CD4-positive, CD25-positive, alpha-beta regulatory T cell (primary cell): ENCODE data around the gene PI4K2B. TPM values are rescaled to one million over a fixed set of nuclear protein-coding genes. Genes with fewer than 3 reads are reported as not detected.
"Not testable (repeated sequence)": the region's sequence is repeated elsewhere in the genome, so short reads cannot be mapped to it uniquely, and the experiment has no call there.

Experiments used
- ATAC-seq, 2 donors: fragments of 150-1000 bp; cut with Tn5 transposase; one replicate each; pipeline ENCODE4 v1.10.0; 2021; ENCODE audit warnings: low read depth in 2 of 2, moderate number of reproducible peaks in 2 of 2, moderate library complexity in 1 of 2
- DNase-seq, 3 donors: peaks; one replicate each; pipeline versions ENCODE4 v3.0.0 to v3.0.0-alpha.2; 2012 to 2022; ENCODE audit warnings: mixed read lengths in 1 of 3
- H3K27ac ChIP-seq: one replicate; pipeline ENCODE4 v1.7.0; 2013; ENCODE audit warnings: mild to moderate bottlenecking, low read length; ENCODE audit not compliant: insufficient read depth, poor library complexity, severe bottlenecking
- H3K27me3 ChIP-seq: one replicate; pipeline ENCODE4 v1.7.0; 2013; ENCODE audit warnings: low read length; ENCODE audit not compliant: control insufficient read depth, insufficient read depth
- H3K36me3 ChIP-seq: one replicate; pipeline ENCODE4 v1.7.0; 2013; ENCODE audit warnings: mild to moderate bottlenecking, low read length, moderate library complexity; ENCODE audit not compliant: control insufficient read depth, insufficient read depth
- H3K4me1 ChIP-seq: 2 replicates; pipeline ENCODE4 v1.7.0; 2013; ENCODE audit warnings: mild to moderate bottlenecking, low read length; ENCODE audit not compliant: insufficient read depth, control insufficient read depth, poor library complexity, severe bottlenecking
- H3K4me3 ChIP-seq: one replicate; pipeline ENCODE4 v1.7.0; 2013; ENCODE audit warnings: low read depth, mild to moderate bottlenecking, low read length, moderate library complexity
- H3K9me3 ChIP-seq, 2 experiments: 1 replicate in 1 of 2; 2 replicates in 1 of 2; pipeline ENCODE4 v1.7.0; 2013; ENCODE audit warnings: low read length in 2 of 2, mild to moderate bottlenecking in 1 of 2, moderate library complexity in 1 of 2; ENCODE audit not compliant: control insufficient read depth in 2 of 2
- H3K27ac Mint-ChIP-seq, 3 donors: one replicate each; pipeline ENCODE4 v1.8.0; 2020 to 2022; ENCODE audit warnings: mild to moderate bottlenecking in 3 of 3, mixed read lengths in 3 of 3, moderate library complexity in 2 of 3
- H3K27me3 Mint-ChIP-seq: one replicate; pipeline ENCODE4 v1.8.0; 2022; ENCODE audit warnings: mild to moderate bottlenecking, mixed read lengths
- H3K36me3 Mint-ChIP-seq: one replicate; pipeline ENCODE4 v1.8.0; 2020; ENCODE audit warnings: mixed read lengths
- H3K4me1 Mint-ChIP-seq, 4 donors: one replicate each; pipeline ENCODE4 v1.8.0; 2020 to 2022; ENCODE audit warnings: mixed read lengths in 4 of 4, mild to moderate bottlenecking in 1 of 4
- H3K4me3 Mint-ChIP-seq, 4 donors: one replicate each; pipeline ENCODE4 v1.8.0; 2020 to 2022; ENCODE audit warnings: mild to moderate bottlenecking in 4 of 4, mixed read lengths in 4 of 4, moderate library complexity in 3 of 4
- H3K9me3 Mint-ChIP-seq, 7 donors: one replicate each; pipeline ENCODE4 v1.8.0; 2020 to 2022; ENCODE audit warnings: mixed read lengths in 7 of 7, mild to moderate bottlenecking in 3 of 7, moderate library complexity in 2 of 7
- polyA plus RNA-seq, 4 donors: library from polyadenylated mRNA; unstranded; fragments of 300-500 nt; fragmentation: Illumina TruSeq; gene quantifications; one replicate each; pipeline ENCODE4 v1.2.3, GENCODE V29; 2021
- total RNA-seq: library from RNA; stranded (reverse); gene quantifications from one replicate; pipeline ENCODE4 v1.2.3, GENCODE V29; 2022

PI4K2B gene
- total and polyA plus RNA-seq, 5 donors from 2014 or later: 12.1 to 19.0 (median 13.5) TPM

DNA sequence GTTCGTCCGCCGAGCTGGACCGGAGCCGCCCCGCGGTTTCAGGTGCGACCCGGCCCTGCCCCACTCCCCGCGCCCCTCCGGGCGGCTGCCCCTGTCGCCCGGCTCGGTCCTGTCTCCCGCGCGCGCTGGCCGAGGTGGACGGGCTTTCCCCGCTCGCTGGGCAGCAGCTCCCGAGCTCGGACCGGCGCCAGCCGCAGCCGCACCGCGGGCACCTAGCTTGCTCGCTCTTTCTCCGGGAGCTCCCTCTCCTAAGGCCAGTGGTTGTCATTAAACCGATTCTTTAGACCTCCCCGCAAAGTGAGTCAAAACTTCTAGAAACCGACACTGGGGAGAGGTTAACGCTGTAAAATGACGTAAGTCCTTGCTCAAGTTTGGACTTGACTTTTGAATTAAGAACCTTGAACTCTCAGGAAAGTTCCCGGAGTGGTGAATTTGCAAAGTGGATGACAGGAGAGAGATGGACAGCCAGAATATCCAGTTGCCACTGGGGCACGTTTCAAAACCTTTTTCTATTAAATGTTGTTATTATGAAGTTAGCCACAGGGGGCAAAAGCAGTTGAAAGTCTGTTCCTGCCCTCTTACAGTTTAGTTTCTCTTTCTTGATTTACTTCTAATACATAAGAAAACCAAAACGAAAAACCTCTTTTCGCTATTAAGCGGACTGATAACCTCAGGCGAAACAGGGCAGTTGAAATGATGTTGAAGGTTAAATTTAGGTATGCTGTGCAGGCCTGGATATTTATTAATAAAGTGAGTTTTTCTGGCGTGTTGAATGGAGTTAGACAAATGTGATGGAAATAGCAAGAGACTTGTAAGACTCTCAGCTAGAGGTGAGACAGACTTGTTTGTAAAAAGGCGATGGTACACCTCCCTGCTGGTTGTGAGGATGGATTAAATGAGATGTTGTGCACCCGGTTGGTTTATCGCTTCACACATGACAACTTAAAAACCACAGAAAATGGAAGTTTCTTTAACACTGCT lies 847 bp downstream of the PI4K2B start:
- peaks cover 20 to 62% (median 43%) of the 10 kb centered on the region in 4 donors for H3K4me1 Mint-ChIP-seq
- peaks cover 6% of the 10 kb centered on the region for H3K27me3 Mint-ChIP-seq
- peaks cover 0 to 1% (median under 1%) of the 10 kb centered on the region in 7 donors for H3K9me3 Mint-ChIP-seq
- Histone ChIP-seq H3K4me3 (peak overlapping the region; percentile 96), H3K4me1 (peaks cover 33% of the 10 kb centered on the region), H3K27me3 (no peaks in the 10 kb centered on the region), H3K27ac (peak overlapping the region; percentile 88), H3K9me3 (no peaks in the 10 kb centered on the region), H3K36me3 (no peaks in the 10 kb centered on the region)
- DNase-seq: peak; percentile 25 to 90 (median 84)
- H3K36me3 Mint-ChIP-seq: peaks cover 6% of the 10 kb centered on the region
- H3K27ac Mint-ChIP-seq: peak overlapping the region; percentile 93 to 96 (median 95)
- ATAC-seq: peak; percentile 41 to 48
- H3K4me3 Mint-ChIP-seq: peak overlapping the region; percentile 90 to 97 (median 90)

DNA sequence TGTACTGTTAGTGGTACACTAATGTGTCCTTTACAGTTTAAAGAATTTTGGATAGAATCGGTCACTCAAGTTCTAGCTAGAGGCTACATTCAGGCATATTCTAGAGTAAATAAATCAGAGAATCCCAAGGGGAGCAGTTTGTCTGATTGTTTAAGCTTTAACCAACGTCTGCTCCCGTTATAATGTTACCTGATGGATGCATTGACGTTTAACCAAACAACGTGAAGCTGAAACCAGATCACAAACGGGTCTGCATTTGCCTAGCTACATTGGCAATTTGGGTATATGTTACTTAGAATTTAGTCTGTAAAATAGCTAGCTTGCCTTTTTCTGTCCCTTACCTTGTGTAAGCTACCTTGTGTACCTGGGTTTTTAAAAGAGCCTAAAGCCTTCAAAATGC lies 1.6 kb downstream of the PI4K2B start:
- ATAC-seq (no peak), DNase-seq (peak in 1 of 3 donors; percentile 31)
- H3K9me3 ChIP-seq: no peaks in the 10 kb centered on the region
- H3K9me3 Mint-ChIP-seq: peaks cover 0 to 1% (median 0%) of the 10 kb centered on the region in 7 donors
- peak overlapping the region; percentile 88 for H3K27ac ChIP-seq
- peak overlapping the region; percentile 93 to 96 (median 95) for H3K27ac Mint-ChIP-seq
- H3K4me1 ChIP-seq: peaks cover 40% of the 10 kb centered on the region
- H3K36me3 ChIP-seq: no peaks in the 10 kb centered on the region
- H3K27me3 Mint-ChIP-seq: peaks cover 6% of the 10 kb centered on the region
- peaks cover 6% of the 10 kb centered on the region for H3K36me3 Mint-ChIP-seq
- peak overlapping the region; percentile 90 to 97 (median 90) for H3K4me3 Mint-ChIP-seq
- peaks cover 26 to 69% (median 51%) of the 10 kb centered on the region in 4 donors for H3K4me1 Mint-ChIP-seq
- H3K4me3 ChIP-seq: peak overlapping the region; percentile 96
- no peaks in the 10 kb centered on the region for H3K27me3 ChIP-seq

DNA sequence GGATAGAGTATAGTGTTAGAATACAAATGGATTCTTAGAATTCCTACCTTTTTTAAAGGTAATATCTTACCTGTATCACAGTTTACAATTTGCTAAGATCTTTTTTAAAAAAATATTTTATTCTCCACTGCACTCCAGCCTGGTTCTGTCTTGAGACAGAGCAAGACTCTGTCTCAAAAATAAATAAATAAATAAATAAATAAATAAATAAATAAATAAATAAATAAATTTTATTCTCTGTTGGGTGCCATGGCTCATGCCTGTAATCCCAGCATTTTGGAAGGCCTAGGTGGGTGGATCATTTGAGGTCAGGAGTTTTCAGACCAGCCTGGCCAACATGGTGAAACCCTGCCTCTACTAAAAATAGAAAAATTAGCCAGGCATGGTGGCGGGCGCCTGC lies 2.2 kb downstream of the PI4K2B start:
- Histone ChIP-seq H3K4me1 (peaks cover 45% of the 10 kb centered on the region), H3K27ac (peak overlapping the region; percentile 88), H3K4me3 (peak overlapping the region; percentile 96)
- peak overlapping the region; percentile 90 to 97 (median 90) for H3K4me3 Mint-ChIP-seq
- not testable (repeated sequence) for H3K27me3 Mint-ChIP-seq, H3K36me3 ChIP-seq, ATAC-seq, H3K27me3 ChIP-seq, H3K9me3 ChIP-seq, H3K9me3 Mint-ChIP-seq, DNase-seq, H3K36me3 Mint-ChIP-seq
- H3K4me1 Mint-ChIP-seq: peaks cover 26 to 71% (median 55%) of the 10 kb centered on the region in 4 donors
- peak overlapping the region; percentile 93 to 96 (median 95) for H3K27ac Mint-ChIP-seq

DNA sequence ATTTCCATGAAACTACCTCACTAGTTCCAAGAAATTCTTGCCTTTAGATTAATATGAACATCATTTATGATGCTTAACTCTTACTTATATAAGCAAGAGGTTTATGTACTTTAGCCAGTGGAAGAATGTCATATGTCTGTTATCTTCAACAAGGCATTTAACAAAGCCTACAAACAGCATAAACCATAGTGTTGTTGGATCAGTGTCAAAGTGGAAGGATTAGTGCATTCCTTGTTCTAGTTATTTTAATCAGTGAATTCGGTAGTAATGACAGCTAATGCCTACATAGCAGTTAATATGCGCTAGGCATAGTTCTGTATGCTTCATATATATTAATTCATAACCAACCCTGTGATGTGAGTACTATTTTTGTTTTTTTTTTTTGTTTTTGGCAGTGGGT lies 3.1 kb downstream of the PI4K2B start:
- peak overlapping the region; percentile 71 for H3K4me3 ChIP-seq
- no peak overlapping the region for H3K27ac Mint-ChIP-seq
- peaks cover 6% of the 10 kb centered on the region for H3K27me3 Mint-ChIP-seq
- peaks cover 45% of the 10 kb centered on the region for H3K4me1 ChIP-seq
- peaks cover 0 to 3% (median 0%) of the 10 kb centered on the region in 7 donors for H3K9me3 Mint-ChIP-seq
- no peaks in the 10 kb centered on the region for H3K36me3 ChIP-seq
- H3K4me3 Mint-ChIP-seq: peak overlapping the region; percentile 25 to 83 (median 61)
- H3K27ac ChIP-seq: peak overlapping the region; percentile 88
- H3K36me3 Mint-ChIP-seq: peaks cover 6% of the 10 kb centered on the region
- peaks cover 22 to 73% (median 59%) of the 10 kb centered on the region in 4 donors for H3K4me1 Mint-ChIP-seq
- DNase-seq: no peak
- H3K27me3 ChIP-seq: no peaks in the 10 kb centered on the region
- no peak for ATAC-seq
- H3K9me3 ChIP-seq: no peaks in the 10 kb centered on the region

DNA sequence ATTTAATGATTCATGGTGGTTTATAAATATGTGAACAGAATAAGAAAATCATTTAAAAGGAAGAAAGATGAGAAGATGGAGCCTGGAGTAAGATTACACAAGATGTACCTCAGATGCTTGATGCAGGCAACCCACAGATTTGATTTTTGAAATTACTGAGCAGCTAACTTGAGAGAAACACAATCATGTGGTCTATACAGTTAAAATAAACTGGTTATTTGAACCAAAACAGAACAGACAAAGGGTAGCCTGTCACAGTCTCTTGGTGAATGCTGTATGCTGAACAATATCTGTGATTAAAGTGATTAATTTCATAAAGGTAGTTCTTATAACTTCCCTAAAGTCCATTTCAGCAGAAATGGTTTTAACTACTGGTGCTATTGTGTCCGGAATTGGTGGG lies 4.2 kb downstream of the PI4K2B start:
- Mint-ChIP-seq H3K4me3 (peak overlapping the region; percentile 5 to 48 (median 43)), H3K9me3 (peaks cover 0 to 3% (median 0%) of the 10 kb centered on the region in 7 donors), H3K27me3 (peaks cover 6% of the 10 kb centered on the region), H3K27ac (peak overlapping the region in 2 of 3 donors; percentile 48 to 55), H3K4me1 (peaks cover 18 to 66% (median 53%) of the 10 kb centered on the region in 4 donors), H3K36me3 (peaks cover 6% of the 10 kb centered on the region)
- H3K27ac ChIP-seq: no peak overlapping the region
- H3K36me3 ChIP-seq: no peaks in the 10 kb centered on the region
- peaks cover 42% of the 10 kb centered on the region for H3K4me1 ChIP-seq
- H3K4me3 ChIP-seq: no peak overlapping the region
- H3K27me3 ChIP-seq: no peaks in the 10 kb centered on the region
- no peaks in the 10 kb centered on the region for H3K9me3 ChIP-seq
- DNase-seq: no peak
- ATAC-seq: no peak

DNA sequence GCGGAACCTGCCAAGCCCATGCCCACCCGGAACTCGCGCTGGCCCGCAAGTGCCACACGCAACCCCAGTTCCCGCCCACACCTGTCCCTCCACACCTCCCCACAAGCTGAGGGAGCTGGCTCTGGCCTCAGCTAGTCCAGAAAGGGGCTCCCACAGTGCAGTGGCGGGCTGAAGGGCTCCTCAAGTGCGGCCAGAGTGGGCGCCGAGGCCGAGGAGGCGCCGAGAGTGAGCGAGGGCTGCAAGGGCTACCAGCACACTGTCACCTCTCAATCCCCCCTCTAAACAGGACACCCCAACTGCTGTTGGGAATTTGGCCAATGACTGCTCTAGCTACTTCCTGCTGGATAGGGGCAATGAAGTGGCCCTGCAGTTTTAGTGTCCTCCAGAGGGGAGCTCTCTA lies 5.7 kb downstream of the PI4K2B start:
- not testable (repeated sequence) for H3K36me3 ChIP-seq, H3K27me3 ChIP-seq, H3K9me3 ChIP-seq, DNase-seq, H3K27me3 Mint-ChIP-seq, ATAC-seq, H3K27ac ChIP-seq, H3K4me3 ChIP-seq, H3K9me3 Mint-ChIP-seq
- H3K4me1 ChIP-seq: peaks cover 39% of the 10 kb centered on the region
- Mint-ChIP-seq H3K4me1 (peaks cover 18 to 67% (median 53%) of the 10 kb centered on the region in 4 donors), H3K4me3 (peak overlapping the region in 2 of 4 donors; percentile 54 to 63), H3K27ac (peak overlapping the region in 1 of 3 donors; percentile 67), H3K36me3 (peaks cover 15% of the 10 kb centered on the region)

DNA sequence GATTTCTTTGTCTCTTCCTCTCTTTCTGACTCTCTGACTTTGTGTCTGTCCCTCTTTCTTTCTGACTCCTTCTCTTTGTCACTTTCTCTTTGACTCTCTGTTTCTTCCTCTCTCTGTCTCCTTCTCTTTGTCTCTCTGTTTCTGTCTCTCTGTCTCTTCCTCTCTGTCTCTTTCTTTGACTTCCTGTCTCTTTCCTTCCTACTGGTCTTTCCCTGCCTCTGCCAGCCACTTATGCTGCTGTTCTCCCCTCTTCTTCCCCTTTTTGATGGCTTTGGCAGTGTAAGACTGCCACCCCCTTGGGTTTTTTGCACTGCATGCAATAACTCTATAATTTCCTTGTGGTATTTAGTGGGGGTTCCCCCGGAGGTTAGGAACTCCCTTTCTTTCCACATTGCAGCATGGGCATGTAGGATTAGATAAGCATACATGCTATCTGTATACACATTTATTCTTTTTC lies 6.9 kb downstream of the PI4K2B start:
- not testable (repeated sequence) for H3K27me3 ChIP-seq, H3K27me3 Mint-ChIP-seq, DNase-seq, H3K4me3 ChIP-seq, H3K9me3 Mint-ChIP-seq, H3K36me3 ChIP-seq, H3K27ac ChIP-seq, ATAC-seq, H3K9me3 ChIP-seq
- peaks cover 32% of the 10 kb centered on the region for H3K4me1 ChIP-seq
- Mint-ChIP-seq H3K4me1 (peaks cover 16 to 66% (median 52%) of the 10 kb centered on the region in 4 donors), H3K4me3 (peak overlapping the region; percentile 9 to 67 (median 58)), H3K27ac (peak overlapping the region; percentile 22 to 67 (median 49)), H3K36me3 (peaks cover 22% of the 10 kb centered on the region)
